H1 (cell line): ENCODE results near the gene NXPH3. TPM values are rescaled to one million over a fixed set of nuclear protein-coding genes. Genes with fewer than 3 reads are reported as not detected.

ENCODE experiments used
- ASH2L ChIP-seq: fragments of 200-600, 300-600 bp; sonication (generic); IDR thresholded peaks from one replicate; pipeline ENCODE4 v1.7.1; 2017; ENCODE audit warnings: low read length
- EGR1 ChIP-seq: IDR thresholded peaks from 2 replicates; pipeline ENCODE4 v1.6.1; 2011; ENCODE audit warnings: low read depth, low read length, borderline replicate concordance
- GABPA ChIP-seq: IDR thresholded peaks from 2 replicates; pipeline ENCODE4 v1.6.1; 2011; ENCODE audit warnings: mild to moderate bottlenecking, low read length, moderate library complexity, borderline replicate concordance; ENCODE audit not compliant: insufficient read depth
- polyA plus RNA-seq, 7 experiments: library from polyadenylated mRNA; depleted of rRNA in 3 of 7; stranded (reverse) in 5 of 7; unstranded in 2 of 7; fragments of >200 nt in 5 of 7; fragments of 200-250 nt in 2 of 7; gene quantifications; 1 replicate in 5 of 7; 2 replicates in 1 of 7; 4 replicates in 1 of 7; pipeline versions ENCODE4 v1.2.1 to v1.2.3, GENCODE V29; 2011 to 2013; ENCODE audit warnings: missing spikeins in 2 of 7, mixed read lengths in 2 of 7
- total RNA-seq: library from RNA; stranded (reverse); fragmentation: NEBNext Ultra II Directional; extraction: Animal tissue kit (Norgen Biotek cat#: 25700); gene quantifications from 2 replicates; pipeline ENCODE4 v1.2.1, GENCODE V29; 2021
- TF ChIP-seq, protein P1 (sequence below): IDR thresholded peaks from 2 replicates; pipeline ENCODE4 v1.6.1; 2011; ENCODE audit warnings: low read length, improper control_type of control experiment
- TF ChIP-seq, protein P2 (sequence below): IDR thresholded peaks from 2 replicates; pipeline ENCODE4 v1.6.1; 2012; ENCODE audit warnings: inconsistent platforms

The NXPH3 gene
- total and polyA plus RNA-seq, 2 of the 8 experiments (the other 6 are each of a cell fraction or from before 2014, with no cell fraction given): 2.5 to 3.7 TPM

GRCh38 chr17:49598918-49599317, 23.2 kb downstream of the NXPH3 start (continued):
- no peak for TF ChIP-seq GABPA
- TF ChIP-seq, protein P1, sequence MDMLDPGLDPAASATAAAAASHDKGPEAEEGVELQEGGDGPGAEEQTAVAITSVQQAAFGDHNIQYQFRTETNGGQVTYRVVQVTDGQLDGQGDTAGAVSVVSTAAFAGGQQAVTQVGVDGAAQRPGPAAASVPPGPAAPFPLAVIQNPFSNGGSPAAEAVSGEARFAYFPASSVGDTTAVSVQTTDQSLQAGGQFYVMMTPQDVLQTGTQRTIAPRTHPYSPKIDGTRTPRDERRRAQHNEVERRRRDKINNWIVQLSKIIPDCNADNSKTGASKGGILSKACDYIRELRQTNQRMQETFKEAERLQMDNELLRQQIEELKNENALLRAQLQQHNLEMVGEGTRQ: no peak
- TF ChIP-seq, protein P2, sequence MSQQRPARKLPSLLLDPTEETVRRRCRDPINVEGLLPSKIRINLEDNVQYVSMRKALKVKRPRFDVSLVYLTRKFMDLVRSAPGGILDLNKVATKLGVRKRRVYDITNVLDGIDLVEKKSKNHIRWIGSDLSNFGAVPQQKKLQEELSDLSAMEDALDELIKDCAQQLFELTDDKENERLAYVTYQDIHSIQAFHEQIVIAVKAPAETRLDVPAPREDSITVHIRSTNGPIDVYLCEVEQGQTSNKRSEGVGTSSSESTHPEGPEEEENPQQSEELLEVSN: no peak
- TF ChIP-seq EGR1: no peak
- no peak for TF ChIP-seq ASH2L
